ENCODE results near the gene IFNA13.

- no peak for TF ChIP-seq GATA2 (IDR thresholded peaks at IDR 0.05; ENCODE audit: low read depth, low read length)
- no peak for TF ChIP-seq GATA3 (IDR thresholded peaks at IDR 0.05; ENCODE audit: low read depth, low read length)
These were observed 49.6 kb downstream of the IFNA13 start for GRCh38 chr9:21317956-21318923.
